Measurements from ENCODE around the gene ZDHHC6. TPM values are rescaled to one million over a fixed set of nuclear protein-coding genes. Genes with fewer than 3 reads are reported as not detected.
"Not testable (repeated sequence)": the region's sequence is repeated elsewhere in the genome, so short reads cannot be mapped to it uniquely, and the experiment has no call there.

Gene ZDHHC6
- total RNA-seq, 1 experiment from 2014 or later = 40.3 TPM

GRCh38 chr10:112466802-112467201 is 20.1 kb upstream of the ZDHHC6 start:
- ChIA-PET CTCF (no interaction called here), POLR2A (interaction anchor here (0.6 kb wide), 1 partner anchor 324 kb away, joined by 3 read pairs; no protein-coding TSS in a partner anchor)
- in situ Hi-C loops (cut with HindIII; ENCODE audit: low pct_unique_long_range_greater_than_20kb, low sequenced_read_pairs) (no loop called here), intact Hi-C loops (cut with micrococcal nuclease; ENCODE audit: unreplicated experiment) (no loop called here)
- DNase-seq (ENCODE audit: low read depth, low spot score) (no peak), ATAC-seq (no peak)
- Histone ChIP-seq H3K4me1 (ENCODE audit: control insufficient read depth, insufficient read depth, low read length) (no peaks in the 10 kb centered on the region), H3K4me3 (ENCODE audit: low read depth in 2 of 2, low read length in 2 of 2) (no peak overlapping the region), H3K36me3 (ENCODE audit: control insufficient read depth, insufficient read depth, low read length) (peaks cover 10% of the 10 kb centered on the region; the same call in 1 of the 2 replicates), H3K27me3 (ENCODE audit: control insufficient read depth, insufficient read depth, low read length) (no peaks in the 10 kb centered on the region), H3K9me3 (ENCODE audit: control insufficient read depth, insufficient read depth, low read depth, low read length) (no peaks in the 10 kb centered on the region), H3K27ac (ENCODE audit: low read length) (no peak overlapping the region)
- TF ChIP-seq SIN3A (IDR thresholded peaks at IDR 0.05; ENCODE audit: borderline replicate concordance, insufficient read depth, low read depth, low read length) (no peak), POLR2AphosphoS5 (IDR thresholded peaks at IDR 0.05; ENCODE audit: low read depth, low read length) (no peak), TCF7L2 (IDR thresholded peaks at IDR 0.05; ENCODE audit: low read depth, low read length) (no peak)
- TF ChIP-seq, protein P1, sequence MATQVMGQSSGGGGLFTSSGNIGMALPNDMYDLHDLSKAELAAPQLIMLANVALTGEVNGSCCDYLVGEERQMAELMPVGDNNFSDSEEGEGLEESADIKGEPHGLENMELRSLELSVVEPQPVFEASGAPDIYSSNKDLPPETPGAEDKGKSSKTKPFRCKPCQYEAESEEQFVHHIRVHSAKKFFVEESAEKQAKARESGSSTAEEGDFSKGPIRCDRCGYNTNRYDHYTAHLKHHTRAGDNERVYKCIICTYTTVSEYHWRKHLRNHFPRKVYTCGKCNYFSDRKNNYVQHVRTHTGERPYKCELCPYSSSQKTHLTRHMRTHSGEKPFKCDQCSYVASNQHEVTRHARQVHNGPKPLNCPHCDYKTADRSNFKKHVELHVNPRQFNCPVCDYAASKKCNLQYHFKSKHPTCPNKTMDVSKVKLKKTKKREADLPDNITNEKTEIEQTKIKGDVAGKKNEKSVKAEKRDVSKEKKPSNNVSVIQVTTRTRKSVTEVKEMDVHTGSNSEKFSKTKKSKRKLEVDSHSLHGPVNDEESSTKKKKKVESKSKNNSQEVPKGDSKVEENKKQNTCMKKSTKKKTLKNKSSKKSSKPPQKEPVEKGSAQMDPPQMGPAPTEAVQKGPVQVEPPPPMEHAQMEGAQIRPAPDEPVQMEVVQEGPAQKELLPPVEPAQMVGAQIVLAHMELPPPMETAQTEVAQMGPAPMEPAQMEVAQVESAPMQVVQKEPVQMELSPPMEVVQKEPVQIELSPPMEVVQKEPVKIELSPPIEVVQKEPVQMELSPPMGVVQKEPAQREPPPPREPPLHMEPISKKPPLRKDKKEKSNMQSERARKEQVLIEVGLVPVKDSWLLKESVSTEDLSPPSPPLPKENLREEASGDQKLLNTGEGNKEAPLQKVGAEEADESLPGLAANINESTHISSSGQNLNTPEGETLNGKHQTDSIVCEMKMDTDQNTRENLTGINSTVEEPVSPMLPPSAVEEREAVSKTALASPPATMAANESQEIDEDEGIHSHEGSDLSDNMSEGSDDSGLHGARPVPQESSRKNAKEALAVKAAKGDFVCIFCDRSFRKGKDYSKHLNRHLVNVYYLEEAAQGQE (IDR thresholded peaks at IDR 0.05; ENCODE audit: insufficient read depth in 1 of 2, low read depth in 2 of 2, low read length in 1 of 2) = no peak
- TF ChIP-seq, protein P2, sequence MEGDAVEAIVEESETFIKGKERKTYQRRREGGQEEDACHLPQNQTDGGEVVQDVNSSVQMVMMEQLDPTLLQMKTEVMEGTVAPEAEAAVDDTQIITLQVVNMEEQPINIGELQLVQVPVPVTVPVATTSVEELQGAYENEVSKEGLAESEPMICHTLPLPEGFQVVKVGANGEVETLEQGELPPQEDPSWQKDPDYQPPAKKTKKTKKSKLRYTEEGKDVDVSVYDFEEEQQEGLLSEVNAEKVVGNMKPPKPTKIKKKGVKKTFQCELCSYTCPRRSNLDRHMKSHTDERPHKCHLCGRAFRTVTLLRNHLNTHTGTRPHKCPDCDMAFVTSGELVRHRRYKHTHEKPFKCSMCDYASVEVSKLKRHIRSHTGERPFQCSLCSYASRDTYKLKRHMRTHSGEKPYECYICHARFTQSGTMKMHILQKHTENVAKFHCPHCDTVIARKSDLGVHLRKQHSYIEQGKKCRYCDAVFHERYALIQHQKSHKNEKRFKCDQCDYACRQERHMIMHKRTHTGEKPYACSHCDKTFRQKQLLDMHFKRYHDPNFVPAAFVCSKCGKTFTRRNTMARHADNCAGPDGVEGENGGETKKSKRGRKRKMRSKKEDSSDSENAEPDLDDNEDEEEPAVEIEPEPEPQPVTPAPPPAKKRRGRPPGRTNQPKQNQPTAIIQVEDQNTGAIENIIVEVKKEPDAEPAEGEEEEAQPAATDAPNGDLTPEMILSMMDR (IDR thresholded peaks at IDR 0.05) = no peak
- BruUV-seq (replicated peaks) = no TSS peak

GRCh38 chr10:112465299-112465883 is 18.7 kb upstream of the ZDHHC6 start:
- Histone ChIP-seq H3K4me1 (ENCODE audit: control insufficient read depth, insufficient read depth, low read length) (no peaks in the 10 kb centered on the region), H3K27me3 (ENCODE audit: control insufficient read depth, insufficient read depth, low read length) (no peaks in the 10 kb centered on the region), H3K27ac (ENCODE audit: low read length) (no peak overlapping the region), H3K9me3 (ENCODE audit: control insufficient read depth, insufficient read depth, low read depth, low read length) (no peaks in the 10 kb centered on the region), H3K36me3 (ENCODE audit: control insufficient read depth, insufficient read depth, low read length) (peaks cover 10% of the 10 kb centered on the region; the same call in 1 of the 2 replicates), H3K4me3 (ENCODE audit: low read depth in 2 of 2, low read length in 2 of 2) (no peak overlapping the region)
- ChIA-PET CTCF (no interaction called here), POLR2A (no interaction called here)
- ATAC-seq (no peak), DNase-seq (ENCODE audit: low read depth, low spot score) (no peak)
- TSS peak; percentile 17 for BruUV-seq (replicated peaks)
- in situ Hi-C loops (cut with HindIII; ENCODE audit: low pct_unique_long_range_greater_than_20kb, low sequenced_read_pairs) (no loop called here), intact Hi-C loops (cut with micrococcal nuclease; ENCODE audit: unreplicated experiment) (no loop called here)
- TF ChIP-seq TCF7L2 (IDR thresholded peaks at IDR 0.05; ENCODE audit: low read depth, low read length) = no peak
- TF ChIP-seq, protein P2 (IDR thresholded peaks at IDR 0.05) = no peak
- TF ChIP-seq POLR2AphosphoS5 (IDR thresholded peaks at IDR 0.05; ENCODE audit: low read depth, low read length) = no peak
- TF ChIP-seq, protein P1 (IDR thresholded peaks at IDR 0.05; ENCODE audit: insufficient read depth in 1 of 2, low read depth in 2 of 2, low read length in 1 of 2) = no peak
- TF ChIP-seq SIN3A (IDR thresholded peaks at IDR 0.05; ENCODE audit: borderline replicate concordance, insufficient read depth, low read depth, low read length) = no peak

GRCh38 chr10:112464074-112464473 is 17.4 kb upstream of the ZDHHC6 start:
- DNase-seq (ENCODE audit: low read depth, low spot score); intact Hi-C loops (cut with micrococcal nuclease; ENCODE audit: unreplicated experiment); H3K4me3 ChIP-seq (ENCODE audit: low read depth in 2 of 2, low read length in 2 of 2); H3K4me1 ChIP-seq (ENCODE audit: control insufficient read depth, insufficient read depth, low read length); CTCF ChIA-PET; in situ Hi-C loops (cut with HindIII; ENCODE audit: low pct_unique_long_range_greater_than_20kb, low sequenced_read_pairs); H3K27me3 ChIP-seq (ENCODE audit: control insufficient read depth, insufficient read depth, low read length); H3K9me3 ChIP-seq (ENCODE audit: control insufficient read depth, insufficient read depth, low read depth, low read length); POLR2A ChIA-PET; H3K27ac ChIP-seq (ENCODE audit: low read length); BruUV-seq (replicated peaks); ATAC-seq: not testable (repeated sequence)
- H3K36me3 ChIP-seq (ENCODE audit: control insufficient read depth, insufficient read depth, low read length) = peaks cover 10% of the 10 kb centered on the region; the same call in 1 of the 2 replicates

All from Panc1 (cell line).